IPS-18a (cell line): ENCODE measurements around the gene RC3H1.
"Not testable (repeated sequence)": the region's sequence is repeated elsewhere in the genome, so short reads cannot be mapped to it uniquely, and the experiment has no call there.

Experiments used
- H3K27ac ChIP-seq: one replicate; pipeline ENCODE4 v1.5.1; 2013; ENCODE audit warnings: low read length
- H3K27me3 ChIP-seq: one replicate; pipeline ENCODE4 v1.6.1; 2013; ENCODE audit warnings: mild to moderate bottlenecking, low read length; ENCODE audit not compliant: control insufficient read depth, insufficient read depth
- H3K36me3 ChIP-seq: one replicate; pipeline ENCODE4 v1.6.1; 2013; ENCODE audit warnings: low read depth, low read length; ENCODE audit not compliant: control insufficient read depth
- H3K4me1 ChIP-seq: one replicate; pipeline ENCODE4 v1.6.1; 2013; ENCODE audit warnings: low read depth, low read length; ENCODE audit not compliant: control insufficient read depth
- H3K4me3 ChIP-seq: one replicate; pipeline ENCODE4 v1.5.1; 2013; ENCODE audit warnings: low read length
- H3K9ac ChIP-seq: one replicate; pipeline ENCODE4 v1.6.1; 2013; ENCODE audit warnings: mild to moderate bottlenecking, low read length, moderate library complexity
- H3K9me3 ChIP-seq: one replicate; pipeline ENCODE4 v1.6.1; 2013; ENCODE audit warnings: low read depth, low read length; ENCODE audit not compliant: control insufficient read depth

RC3H1 gene, protein sequence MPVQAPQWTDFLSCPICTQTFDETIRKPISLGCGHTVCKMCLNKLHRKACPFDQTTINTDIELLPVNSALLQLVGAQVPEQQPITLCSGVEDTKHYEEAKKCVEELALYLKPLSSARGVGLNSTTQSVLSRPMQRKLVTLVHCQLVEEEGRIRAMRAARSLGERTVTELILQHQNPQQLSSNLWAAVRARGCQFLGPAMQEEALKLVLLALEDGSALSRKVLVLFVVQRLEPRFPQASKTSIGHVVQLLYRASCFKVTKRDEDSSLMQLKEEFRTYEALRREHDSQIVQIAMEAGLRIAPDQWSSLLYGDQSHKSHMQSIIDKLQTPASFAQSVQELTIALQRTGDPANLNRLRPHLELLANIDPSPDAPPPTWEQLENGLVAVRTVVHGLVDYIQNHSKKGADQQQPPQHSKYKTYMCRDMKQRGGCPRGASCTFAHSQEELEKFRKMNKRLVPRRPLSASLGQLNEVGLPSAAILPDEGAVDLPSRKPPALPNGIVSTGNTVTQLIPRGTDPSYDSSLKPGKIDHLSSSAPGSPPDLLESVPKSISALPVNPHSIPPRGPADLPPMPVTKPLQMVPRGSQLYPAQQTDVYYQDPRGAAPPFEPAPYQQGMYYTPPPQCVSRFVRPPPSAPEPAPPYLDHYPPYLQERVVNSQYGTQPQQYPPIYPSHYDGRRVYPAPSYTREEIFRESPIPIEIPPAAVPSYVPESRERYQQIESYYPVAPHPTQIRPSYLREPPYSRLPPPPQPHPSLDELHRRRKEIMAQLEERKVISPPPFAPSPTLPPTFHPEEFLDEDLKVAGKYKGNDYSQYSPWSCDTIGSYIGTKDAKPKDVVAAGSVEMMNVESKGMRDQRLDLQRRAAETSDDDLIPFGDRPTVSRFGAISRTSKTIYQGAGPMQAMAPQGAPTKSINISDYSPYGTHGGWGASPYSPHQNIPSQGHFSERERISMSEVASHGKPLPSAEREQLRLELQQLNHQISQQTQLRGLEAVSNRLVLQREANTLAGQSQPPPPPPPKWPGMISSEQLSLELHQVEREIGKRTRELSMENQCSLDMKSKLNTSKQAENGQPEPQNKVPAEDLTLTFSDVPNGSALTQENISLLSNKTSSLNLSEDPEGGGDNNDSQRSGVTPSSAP

GRCh38 chr1:174022080-174022975 lies at the start of gene RC3H1:
Gene RC3H1, minus strand, starts transcription at chr1:174022357. Its CDS starts 29,372 bp downstream, at chr1:173992985.
- Histone ChIP-seq H3K27ac (peak within 1 kb of the TSS; percentile 74), H3K27me3 (peaks cover 7% of the 10 kb centered on the region), H3K36me3 (no peaks in the 10 kb centered on the region), H3K4me3 (peak within 1 kb of the TSS; percentile 90), H3K4me1 (peaks cover 23% of the 10 kb centered on the region), H3K9me3 (no peaks in the 10 kb centered on the region), H3K9ac (peak within 1 kb of the TSS; percentile 92)

GRCh38 chr1:174070614-174071013 lies 48.5 kb upstream of the RC3H1 start:
- no peak overlapping the region for H3K9ac ChIP-seq
- no peak overlapping the region for H3K4me3 ChIP-seq
- H3K27ac ChIP-seq = no peak overlapping the region
- no peaks in the 10 kb centered on the region for H3K36me3 ChIP-seq
- H3K9me3 ChIP-seq = no peaks in the 10 kb centered on the region
- no peaks in the 10 kb centered on the region for H3K4me1 ChIP-seq
- H3K27me3 ChIP-seq = no peaks in the 10 kb centered on the region

DNA sequence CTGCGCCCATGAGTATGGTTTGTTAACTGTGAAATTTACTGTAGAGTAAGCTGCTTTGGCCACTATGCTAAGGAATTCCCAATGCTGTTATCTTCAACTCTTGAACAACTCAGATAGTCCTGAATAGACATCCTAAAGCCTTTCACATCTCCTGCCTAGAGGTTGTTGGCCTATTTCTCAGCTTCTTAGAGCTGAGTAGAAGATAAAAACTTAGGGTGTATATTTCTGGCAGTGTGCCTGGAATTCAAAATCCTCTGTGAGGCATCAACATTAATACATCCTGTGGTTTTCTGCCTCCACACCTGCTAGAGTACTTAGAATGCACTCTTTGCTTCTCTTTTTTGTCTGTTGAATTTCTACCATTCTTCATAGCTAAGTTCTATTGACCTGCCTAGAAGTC lies 45.8 kb upstream of the RC3H1 start:
- Histone ChIP-seq H3K27ac (no peak overlapping the region), H3K9ac (no peak overlapping the region), H3K4me3 (no peak overlapping the region), H3K9me3 (no peaks in the 10 kb centered on the region), H3K4me1 (no peaks in the 10 kb centered on the region), H3K27me3 (no peaks in the 10 kb centered on the region), H3K36me3 (no peaks in the 10 kb centered on the region)

DNA sequence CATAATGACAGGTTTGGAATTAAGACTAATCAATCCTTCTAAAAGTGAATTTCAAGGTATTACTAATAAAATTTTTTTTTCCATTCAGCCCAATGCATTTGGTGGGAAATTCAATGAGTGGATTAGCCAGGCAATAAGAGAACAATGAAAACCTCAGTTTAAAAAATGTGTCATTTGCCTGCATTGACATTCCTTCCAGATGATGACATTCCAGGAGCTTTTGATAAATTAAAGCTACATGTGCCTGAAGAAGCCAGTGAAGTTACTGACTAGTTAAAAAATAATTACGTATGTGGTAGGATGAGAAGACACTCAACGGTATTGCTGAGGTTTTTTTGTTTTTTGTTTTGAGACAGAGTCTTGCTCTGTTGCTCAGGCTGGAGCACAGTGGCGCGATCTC lies 37.9 kb upstream of the RC3H1 start:
- H3K27ac ChIP-seq = no peak overlapping the region
- no peaks in the 10 kb centered on the region for H3K9me3 ChIP-seq
- no peaks in the 10 kb centered on the region for H3K36me3 ChIP-seq
- H3K4me1 ChIP-seq = no peaks in the 10 kb centered on the region
- H3K4me3 ChIP-seq = no peak overlapping the region
- no peak overlapping the region for H3K9ac ChIP-seq
- no peaks in the 10 kb centered on the region for H3K27me3 ChIP-seq

DNA sequence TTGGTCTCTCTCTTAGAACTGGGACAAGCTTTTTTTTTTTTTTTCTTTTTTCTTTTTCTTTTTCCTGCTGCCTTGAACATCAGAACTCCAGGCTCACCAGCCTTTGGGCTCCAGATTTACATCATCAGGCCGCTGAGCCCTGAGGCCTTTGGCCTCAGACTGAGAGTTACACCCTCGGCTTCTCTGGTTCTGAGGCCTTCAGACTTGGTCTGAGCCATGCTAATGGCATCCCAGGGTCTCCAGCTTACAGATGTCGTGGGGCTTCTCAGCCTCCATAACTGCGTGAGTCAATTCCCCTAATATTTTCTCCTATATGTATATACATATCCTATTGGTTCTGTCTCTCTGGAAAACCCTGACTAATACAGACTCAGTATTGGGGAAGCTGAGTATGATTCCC lies 36.5 kb upstream of the RC3H1 start:
- Histone ChIP-seq H3K4me3 (no peak overlapping the region), H3K9me3 (no peaks in the 10 kb centered on the region), H3K36me3 (no peaks in the 10 kb centered on the region), H3K9ac (no peak overlapping the region), H3K4me1 (no peaks in the 10 kb centered on the region), H3K27me3 (no peaks in the 10 kb centered on the region), H3K27ac (no peak overlapping the region)

GRCh38 chr1:174056609-174057008 lies 34.5 kb upstream of the RC3H1 start:
- not testable (repeated sequence) for H3K4me3 ChIP-seq, H3K9ac ChIP-seq, H3K4me1 ChIP-seq, H3K27me3 ChIP-seq, H3K36me3 ChIP-seq, H3K9me3 ChIP-seq, H3K27ac ChIP-seq

DNA sequence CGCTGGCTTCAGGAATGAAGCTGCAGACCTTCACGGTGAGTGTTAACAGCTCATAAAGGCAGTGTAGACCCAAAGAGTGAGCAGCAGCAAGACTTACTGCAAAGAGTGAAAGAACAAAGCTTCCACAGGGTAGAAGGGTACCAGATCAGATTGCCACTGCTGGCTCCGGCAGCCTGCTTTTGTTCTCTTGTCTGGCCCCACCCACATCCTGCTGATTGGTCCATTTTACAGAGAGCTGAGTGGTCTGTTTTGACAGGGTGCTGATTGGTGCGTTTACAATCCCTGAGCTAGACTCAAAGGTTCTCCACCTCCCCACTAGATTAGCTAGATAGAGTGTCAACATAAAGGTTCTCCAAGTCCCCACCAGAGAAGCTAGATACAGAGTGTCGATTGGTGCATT lies 33.6 kb upstream of the RC3H1 start:
- not testable (repeated sequence) for H3K9me3 ChIP-seq, H3K9ac ChIP-seq, H3K4me1 ChIP-seq, H3K36me3 ChIP-seq, H3K4me3 ChIP-seq, H3K27me3 ChIP-seq, H3K27ac ChIP-seq

DNA sequence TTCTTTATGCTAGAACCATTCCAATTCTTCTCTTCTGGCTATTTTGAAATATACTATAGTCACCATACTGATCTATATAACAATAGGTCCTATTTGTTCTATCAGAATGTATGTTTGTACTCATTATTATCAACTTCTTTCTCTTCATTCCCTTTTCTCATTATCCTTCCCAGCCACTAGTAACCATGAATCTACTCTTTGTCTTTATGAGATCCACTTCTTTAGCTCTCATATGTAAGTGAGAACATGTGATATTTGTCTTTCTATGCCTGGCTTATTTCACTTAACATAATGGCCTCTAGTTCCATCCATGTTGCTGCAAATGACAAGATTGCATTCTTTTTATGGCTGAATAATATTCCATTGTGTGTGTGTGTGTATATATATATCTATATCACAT lies 31.7 kb upstream of the RC3H1 start:
- Histone ChIP-seq H3K27ac (no peak overlapping the region), H3K9ac (no peak overlapping the region), H3K4me1 (no peaks in the 10 kb centered on the region), H3K4me3 (no peak overlapping the region), H3K27me3 (no peaks in the 10 kb centered on the region), H3K36me3 (no peaks in the 10 kb centered on the region), H3K9me3 (no peaks in the 10 kb centered on the region)

- no peaks in the 10 kb centered on the region for H3K36me3 ChIP-seq
- no peak overlapping the region for H3K9ac ChIP-seq
- no peaks in the 10 kb centered on the region for H3K27me3 ChIP-seq
- no peaks in the 10 kb centered on the region for H3K4me1 ChIP-seq
- no peak overlapping the region for H3K27ac ChIP-seq
- H3K9me3 ChIP-seq = no peaks in the 10 kb centered on the region
- no peak overlapping the region for H3K4me3 ChIP-seq
Observed at GRCh38 chr1:174052621-174053020, 30.5 kb upstream of the RC3H1 start.

DNA sequence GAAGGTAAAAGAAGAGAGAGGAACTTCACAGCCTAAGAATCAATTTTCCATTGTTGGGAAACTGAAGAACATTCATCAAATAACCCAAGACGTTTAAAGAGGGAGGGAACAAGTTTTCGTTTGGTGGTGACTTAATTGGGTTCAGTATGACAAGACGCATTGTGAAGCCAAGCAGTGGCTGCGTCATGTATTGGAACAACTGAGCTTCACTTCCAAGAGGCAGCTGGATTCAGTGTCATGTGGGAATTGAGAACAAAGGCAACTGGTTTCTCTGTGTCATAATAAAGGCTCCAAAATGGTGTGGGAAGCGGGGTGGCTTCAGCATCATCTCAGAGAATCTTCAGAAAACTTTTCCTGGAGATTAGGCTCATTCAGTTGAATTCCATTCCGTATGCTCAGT lies 29.8 kb upstream of the RC3H1 start:
- no peaks in the 10 kb centered on the region for H3K4me1 ChIP-seq
- H3K27me3 ChIP-seq = no peaks in the 10 kb centered on the region
- H3K4me3 ChIP-seq = no peak overlapping the region
- H3K9me3 ChIP-seq = no peaks in the 10 kb centered on the region
- no peak overlapping the region for H3K9ac ChIP-seq
- H3K36me3 ChIP-seq = no peaks in the 10 kb centered on the region
- H3K27ac ChIP-seq = no peak overlapping the region

- H3K4me1 ChIP-seq = no peaks in the 10 kb centered on the region
- H3K36me3 ChIP-seq = no peaks in the 10 kb centered on the region
- H3K27me3 ChIP-seq = no peaks in the 10 kb centered on the region
- H3K9me3 ChIP-seq = no peaks in the 10 kb centered on the region
- no peak overlapping the region for H3K27ac ChIP-seq
- H3K9ac ChIP-seq = no peak overlapping the region
- H3K4me3 ChIP-seq = no peak overlapping the region
Observed at GRCh38 chr1:174049514-174049913, 27.4 kb upstream of the RC3H1 start.
